Brain microvascular endothelial cell (primary cell): ENCODE data around the gene MRPL4.

ENCODE experiments used
- DNase-seq: peaks from one replicate; pipeline ENCODE4 v3.0.0-alpha.2; 2020
- H3K27ac ChIP-seq: fragments of 250-450 bp; sonication (Bioruptor Pico); 2 replicates; pipeline ENCODE4 v1.5.1; 2020; ENCODE audit warnings: mild to moderate bottlenecking, moderate library complexity
- H3K27me3 ChIP-seq: fragments of 250-450 bp; sonication (Bioruptor Pico); replicated peaks from 2 replicates; pipeline ENCODE4 v1.5.1; 2020; ENCODE audit warnings: mild to moderate bottlenecking
- H3K36me3 ChIP-seq: fragments of 250-450 bp; sonication (Bioruptor Pico); replicated peaks from 2 replicates; pipeline ENCODE4 v1.5.1; 2020; ENCODE audit warnings: mild to moderate bottlenecking
- H3K4me3 ChIP-seq: 2 replicates; pipeline ENCODE4 v1.5.1; 2011; ENCODE audit warnings: low read depth, mild to moderate bottlenecking, control low read depth, low read length, moderate library complexity
- in situ Hi-C: cut with HindIII; loops from 2 replicates; pipeline ENCODE4 v1.10.0; 2017; ENCODE audit warnings: low sequenced_read_pairs, low pct_ligation_motif_present
- TF ChIP-seq, protein P1 (sequence below): IDR thresholded peaks from 2 replicates; pipeline ENCODE4 v1.5.1; 2011; ENCODE audit warnings: low read depth, mild to moderate bottlenecking, moderate library complexity, low read length, control low read depth, inconsistent platforms; ENCODE audit errors: missing control alignments

Gene MRPL4

GRCh38 chr19:10284065-10284959, 32.3 kb downstream of the MRPL4 start:
- Histone ChIP-seq H3K4me3 (no peak overlapping the region), H3K27me3 (no peaks in the 10 kb centered on the region), H3K27ac (no peak overlapping the region), H3K36me3 (peaks cover 13% of the 10 kb centered on the region)
- no peak for DNase-seq
- in situ Hi-C loops, result no loop called here
- TF ChIP-seq, protein P1, sequence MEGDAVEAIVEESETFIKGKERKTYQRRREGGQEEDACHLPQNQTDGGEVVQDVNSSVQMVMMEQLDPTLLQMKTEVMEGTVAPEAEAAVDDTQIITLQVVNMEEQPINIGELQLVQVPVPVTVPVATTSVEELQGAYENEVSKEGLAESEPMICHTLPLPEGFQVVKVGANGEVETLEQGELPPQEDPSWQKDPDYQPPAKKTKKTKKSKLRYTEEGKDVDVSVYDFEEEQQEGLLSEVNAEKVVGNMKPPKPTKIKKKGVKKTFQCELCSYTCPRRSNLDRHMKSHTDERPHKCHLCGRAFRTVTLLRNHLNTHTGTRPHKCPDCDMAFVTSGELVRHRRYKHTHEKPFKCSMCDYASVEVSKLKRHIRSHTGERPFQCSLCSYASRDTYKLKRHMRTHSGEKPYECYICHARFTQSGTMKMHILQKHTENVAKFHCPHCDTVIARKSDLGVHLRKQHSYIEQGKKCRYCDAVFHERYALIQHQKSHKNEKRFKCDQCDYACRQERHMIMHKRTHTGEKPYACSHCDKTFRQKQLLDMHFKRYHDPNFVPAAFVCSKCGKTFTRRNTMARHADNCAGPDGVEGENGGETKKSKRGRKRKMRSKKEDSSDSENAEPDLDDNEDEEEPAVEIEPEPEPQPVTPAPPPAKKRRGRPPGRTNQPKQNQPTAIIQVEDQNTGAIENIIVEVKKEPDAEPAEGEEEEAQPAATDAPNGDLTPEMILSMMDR, result no peak

- no peak for DNase-seq
- Histone ChIP-seq H3K27ac (no peak overlapping the region), H3K27me3 (peaks cover 1% of the 10 kb centered on the region), H3K4me3 (no peak overlapping the region), H3K36me3 (peaks cover 13% of the 10 kb centered on the region)
- in situ Hi-C loops, result no loop called here
- TF ChIP-seq, protein P1, result no peak
These were observed 32.9 kb downstream of the MRPL4 start for GRCh38 chr19:10284960-10285278.

DNA sequence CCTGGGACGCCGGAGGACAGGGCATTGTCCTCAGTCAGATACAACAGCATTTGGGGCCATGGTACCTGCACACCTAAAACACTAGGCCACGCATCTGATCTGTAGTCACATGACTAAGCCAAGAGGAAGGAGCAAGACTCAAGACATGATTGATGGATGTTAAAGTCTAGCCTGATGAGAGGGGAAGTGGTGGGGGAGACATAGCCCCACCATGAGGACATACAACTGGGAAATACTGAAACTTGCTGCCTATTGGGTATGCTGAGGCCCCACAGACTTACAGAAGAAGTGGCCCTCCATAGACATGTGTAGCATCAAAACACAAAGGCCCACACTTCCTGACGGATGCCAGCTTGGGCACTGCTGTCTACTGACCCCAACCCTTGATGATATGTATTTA, 33.4 kb downstream of the MRPL4 start:
- DNase-seq, result no peak
- H3K27me3 ChIP-seq, result peaks cover 6% of the 10 kb centered on the region
- peaks cover 13% of the 10 kb centered on the region for H3K36me3 ChIP-seq
- TF ChIP-seq, protein P1, result no peak
- in situ Hi-C loops, result no loop called here
- H3K27ac ChIP-seq, result no peak overlapping the region
- no peak overlapping the region for H3K4me3 ChIP-seq

DNA sequence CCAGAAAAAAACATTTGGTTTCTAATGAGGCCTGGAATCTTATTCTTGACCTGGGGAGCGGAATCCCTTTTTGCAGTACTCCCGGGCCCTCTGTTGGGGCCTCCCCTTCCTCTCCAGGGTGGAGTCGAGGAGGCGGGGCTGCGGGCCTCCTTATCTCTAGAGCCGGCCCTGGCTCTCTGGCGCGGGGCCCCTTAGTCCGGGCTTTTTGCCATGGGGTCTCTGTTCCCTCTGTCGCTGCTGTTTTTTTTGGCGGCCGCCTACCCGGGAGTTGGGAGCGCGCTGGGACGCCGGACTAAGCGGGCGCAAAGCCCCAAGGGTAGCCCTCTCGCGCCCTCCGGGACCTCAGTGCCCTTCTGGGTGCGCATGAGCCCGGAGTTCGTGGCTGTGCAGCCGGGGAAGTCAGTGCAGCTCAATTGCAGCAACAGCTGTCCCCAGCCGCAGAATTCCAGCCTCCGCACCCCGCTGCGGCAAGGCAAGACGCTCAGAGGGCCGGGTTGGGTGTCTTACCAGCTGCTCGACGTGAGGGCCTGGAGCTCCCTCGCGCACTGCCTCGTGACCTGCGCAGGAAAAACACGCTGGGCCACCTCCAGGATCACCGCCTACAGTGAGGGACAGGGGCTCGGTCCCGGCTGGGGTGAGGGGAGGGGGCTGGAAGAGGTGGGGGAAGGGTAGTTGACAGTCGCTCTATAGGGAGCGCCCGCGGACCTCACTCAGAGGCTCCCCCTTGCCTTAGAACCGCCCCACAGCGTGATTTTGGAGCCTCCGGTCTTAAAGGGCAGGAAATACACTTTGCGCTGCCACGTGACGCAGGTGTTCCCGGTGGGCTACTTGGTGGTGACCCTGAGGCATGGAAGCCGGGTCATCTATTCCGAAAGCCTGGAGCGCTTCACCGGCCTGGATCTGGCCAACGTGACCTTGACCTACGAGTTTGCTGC, 35.1 kb downstream of the MRPL4 start, which contains the start of gene ICAM4:
TSS of gene ICAM4 (plus strand) at position 153 of the 935 bp plus-strand sequence. CDS start at position 211, 58 bp downstream.
- no peak for DNase-seq
- Histone ChIP-seq H3K27me3 (peaks cover 22% of the 10 kb centered on the region), H3K4me3 (no peak within 1 kb of the TSS), H3K27ac (no peak within 1 kb of the TSS), H3K36me3 (peaks cover 13% of the 10 kb centered on the region)
- TF ChIP-seq, protein P1, result no peak
- in situ Hi-C loops, result no loop called here

DNA sequence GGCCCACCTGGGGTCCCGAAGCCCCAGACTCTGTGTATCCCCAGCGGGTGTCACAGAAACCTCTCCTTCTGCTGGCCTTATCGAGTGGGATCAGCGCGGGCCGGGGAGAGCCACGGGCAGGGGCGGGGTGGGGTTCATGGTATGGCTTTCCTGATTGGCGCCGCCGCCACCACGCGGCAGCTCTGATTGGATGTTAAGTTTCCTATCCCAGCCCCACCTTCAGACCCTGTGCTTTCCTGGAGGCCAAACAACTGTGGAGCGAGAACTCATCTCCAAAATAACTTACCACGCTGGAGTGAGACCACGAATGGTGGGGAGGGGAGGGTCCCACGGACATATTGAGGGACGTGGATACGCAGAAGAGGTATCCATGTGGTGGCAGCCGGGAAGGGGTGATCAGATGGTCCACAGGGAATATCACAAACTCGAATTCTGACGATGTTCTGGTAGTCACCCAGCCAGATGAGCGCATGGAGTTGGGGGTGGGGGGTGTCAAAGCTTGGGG, 36.7 kb downstream of the MRPL4 start:
- TF ChIP-seq, protein P1, result no peak
- in situ Hi-C loops, result no loop called here
- Histone ChIP-seq H3K27ac (no peak overlapping the region), H3K36me3 (peaks cover 13% of the 10 kb centered on the region), H3K4me3 (peak overlapping the region; percentile 32), H3K27me3 (peaks cover 37% of the 10 kb centered on the region)
- no peak for DNase-seq
